ENCODE results near the gene OR51A7.
"Not testable (repeated sequence)": the region's sequence is repeated elsewhere in the genome, so short reads cannot be mapped to it uniquely, and the experiment has no call there.

The OR51A7 gene

DNA sequence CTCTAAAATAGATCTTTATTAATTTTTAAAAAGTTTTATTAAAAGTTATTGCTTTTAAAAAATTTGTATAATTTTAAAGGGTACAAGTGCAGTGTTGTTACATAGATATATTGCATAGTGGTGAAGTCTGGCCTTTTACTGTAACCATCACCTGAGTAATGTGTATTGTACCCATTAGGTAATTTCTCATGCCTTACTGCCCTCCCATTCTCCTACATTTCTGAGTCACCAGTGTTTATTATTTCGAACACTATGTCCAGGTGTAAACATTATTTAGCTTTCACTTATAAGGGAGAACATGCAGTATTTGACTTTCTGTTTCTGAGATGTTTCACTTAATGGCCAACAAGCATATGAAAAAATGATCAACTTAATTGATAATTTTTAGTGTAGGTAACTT lies 18.2 kb downstream of the OR51A7 start:
- no peak for DNase-seq
- TF ChIP-seq POLR2A (IDR thresholded peaks at IDR 0.05; ENCODE audit: low read length), result no peak
- TF ChIP-seq GATA1 (IDR thresholded peaks at IDR 0.05; ENCODE audit: low read depth, low read length), result no peak

DNA sequence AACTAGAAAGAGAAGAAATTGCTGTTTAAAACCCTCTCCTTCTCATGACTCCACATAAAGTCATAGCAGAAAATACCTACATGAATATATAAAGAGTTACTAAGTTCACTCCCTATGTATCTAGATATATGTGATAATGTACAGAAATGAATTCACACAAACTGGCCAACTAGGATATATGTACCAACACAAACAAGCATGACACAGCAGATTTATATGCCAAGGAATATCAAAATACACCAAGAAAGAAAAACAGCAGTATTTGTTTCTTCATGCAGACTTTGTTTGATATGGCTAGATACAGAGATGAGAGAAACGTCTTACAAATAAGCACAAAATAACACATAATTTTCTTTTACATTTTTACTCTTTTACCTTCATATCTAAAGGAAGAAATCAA lies 18.7 kb downstream of the OR51A7 start:
- TF ChIP-seq GATA1 (IDR thresholded peaks at IDR 0.05; ENCODE audit: low read depth, low read length), result no peak
- no peak for TF ChIP-seq POLR2A (IDR thresholded peaks at IDR 0.05; ENCODE audit: low read length)
- DNase-seq, result no peak

DNA sequence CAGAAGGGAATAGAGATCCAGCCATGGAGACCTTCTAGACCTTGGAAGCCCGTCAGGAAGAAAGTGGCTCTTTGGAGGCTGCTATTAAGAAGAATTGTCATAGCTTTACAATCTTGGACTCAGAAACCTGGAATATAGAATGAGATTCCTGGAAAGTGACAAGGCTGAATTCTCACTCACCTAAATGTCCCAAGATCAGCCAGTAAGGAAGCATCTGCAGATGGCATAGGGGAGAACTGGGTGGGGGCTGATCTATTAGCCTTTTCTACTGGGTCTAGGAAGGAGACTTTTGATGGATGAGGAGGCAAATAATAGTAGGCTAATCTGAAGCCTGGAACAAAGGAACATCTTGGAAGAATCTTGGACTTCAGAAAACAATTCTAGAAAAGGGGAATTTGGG lies 20.7 kb downstream of the OR51A7 start, which contains the start of gene OR51G1:
Gene OR51G1, minus strand, starts transcription at position 101 of the 400 bp plus-strand sequence. Its CDS starts 0 bp downstream, at position 101.
- TF ChIP-seq POLR2A (IDR thresholded peaks at IDR 0.05; ENCODE audit: low read length) (no peak), GATA1 (IDR thresholded peaks at IDR 0.05; ENCODE audit: low read depth, low read length) (no peak)
- DNase-seq, result no peak

DNA sequence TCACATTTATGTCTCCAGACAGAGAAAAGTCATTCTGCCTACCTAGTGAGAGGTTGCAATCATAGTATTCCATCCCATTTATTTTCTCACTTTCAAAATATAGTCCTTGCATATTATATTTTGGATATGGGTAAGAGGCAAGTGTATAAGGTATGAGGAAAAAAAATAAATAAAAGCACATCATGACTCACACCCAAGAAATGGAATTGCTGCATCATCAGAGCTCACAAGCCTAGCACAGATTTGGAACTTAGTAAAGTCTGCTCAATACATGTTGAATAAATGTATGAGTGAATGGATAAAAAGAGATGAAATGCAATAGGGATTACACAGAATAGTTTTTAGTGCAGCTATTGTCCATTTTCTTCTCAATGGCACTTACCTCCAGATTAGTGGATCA lies 23.0 kb downstream of the OR51A7 start:
- DNase-seq, result no peak
- TF ChIP-seq POLR2A (IDR thresholded peaks at IDR 0.05; ENCODE audit: low read length) (no peak), GATA1 (IDR thresholded peaks at IDR 0.05; ENCODE audit: low read depth, low read length) (no peak)

GRCh38 chr11:4932751-4933150 lies 29.2 kb downstream of the OR51A7 start:
- no peak for DNase-seq
- TF ChIP-seq POLR2A (IDR thresholded peaks at IDR 0.05; ENCODE audit: low read length) (no peak), GATA1 (IDR thresholded peaks at IDR 0.05; ENCODE audit: low read depth, low read length) (no peak)

DNA sequence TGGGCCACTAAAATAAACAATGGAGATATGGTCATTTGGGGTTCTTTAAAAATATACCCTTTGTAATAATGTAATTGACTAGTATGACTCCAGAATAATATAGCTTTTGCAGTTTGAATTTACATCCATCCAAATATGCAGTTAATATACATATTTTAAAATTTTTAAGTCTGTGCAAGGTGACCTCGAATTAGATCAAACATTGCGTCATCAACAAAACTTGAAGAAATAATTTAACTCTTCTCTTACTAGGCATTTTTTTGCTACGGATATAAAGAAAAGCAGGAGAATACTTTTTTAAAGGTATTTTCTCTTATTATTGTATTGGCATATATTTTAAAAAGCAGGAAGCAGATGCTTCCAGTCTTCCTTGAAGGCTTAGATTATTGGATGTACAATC lies 33.2 kb downstream of the OR51A7 start:
- no peak for TF ChIP-seq POLR2A (IDR thresholded peaks at IDR 0.05; ENCODE audit: low read length)
- DNase-seq, result no peak

DNA sequence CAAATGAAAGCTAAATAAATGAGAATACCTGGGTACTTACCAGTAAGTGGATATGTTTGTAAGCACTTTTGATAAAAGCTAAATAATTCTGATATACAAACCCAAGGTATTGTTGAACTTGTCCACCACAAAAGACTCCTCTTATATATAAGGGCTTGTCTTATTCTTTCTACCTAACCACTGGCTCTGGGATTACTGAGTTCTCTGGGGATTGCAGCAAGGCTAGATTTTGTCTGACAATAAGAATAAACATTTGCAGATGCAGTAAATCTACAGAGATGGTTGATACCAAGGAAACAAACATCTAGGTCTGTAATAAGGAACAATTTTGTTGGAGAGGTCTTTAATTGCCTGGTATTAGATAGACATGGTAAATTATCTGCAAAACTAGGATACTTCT lies 43.9 kb downstream of the OR51A7 start, which contains the start of gene OR51A4:
Gene OR51A4, minus strand, starts transcription at position 101 of the 400 bp plus-strand sequence. CDS start 505 bp downstream, outside the sequence.
- no peak for TF ChIP-seq POLR2A (IDR thresholded peaks at IDR 0.05; ENCODE audit: low read length)
- TF ChIP-seq GATA1 (IDR thresholded peaks at IDR 0.05; ENCODE audit: low read depth, low read length), result no peak
- no peak for DNase-seq

DNA sequence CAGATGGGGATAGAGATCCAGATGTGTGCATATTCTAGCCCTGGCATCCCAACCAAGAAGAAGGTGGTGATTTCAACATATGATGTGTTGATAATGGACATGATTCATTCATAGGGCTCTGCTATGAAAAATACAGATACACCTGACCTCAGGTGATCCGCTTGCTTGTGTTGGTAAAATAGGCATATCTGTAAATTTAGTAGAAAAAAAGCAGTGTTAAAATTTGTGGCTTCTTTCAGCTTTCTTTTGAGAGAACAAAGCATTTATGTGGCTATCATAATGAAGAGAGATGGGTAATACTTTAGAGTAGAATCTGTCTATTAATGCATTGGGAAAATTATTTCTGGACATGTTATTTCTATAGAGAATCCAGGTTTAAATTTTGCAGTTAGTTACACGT lies 52.0 kb downstream of the OR51A7 start, which contains the start of gene OR51A2:
Gene OR51A2, minus strand, starts transcription at position 101 of the 400 bp plus-strand sequence. Its CDS starts 0 bp downstream, at position 101.
- not testable (repeated sequence) for DNase-seq

- no peak for DNase-seq
- no peak for TF ChIP-seq POLR2A (IDR thresholded peaks at IDR 0.05; ENCODE audit: low read length)
- TF ChIP-seq GATA1 (IDR thresholded peaks at IDR 0.05; ENCODE audit: low read depth, low read length), result no peak
Measured at GRCh38 chr11:4957396-4957795, 53.8 kb downstream of the OR51A7 start.

All from erythroblast (primary cell).